HepG2 (cell line): ENCODE measurements around the gene FEM1B. TPM values are rescaled to one million over a fixed set of nuclear protein-coding genes. Genes with fewer than 3 reads are reported as not detected.

Experiments
- BRD4 ChIP-seq: sonication (generic); formaldehyde crosslinking; IDR thresholded peaks from 2 replicates; pipeline ENCODE4 v1.4.0; 2020; ENCODE audit warnings: missing genetic modification reagents
- CREB3 ChIP-seq: sonication (generic); formaldehyde crosslinking; IDR thresholded peaks from 2 replicates; pipeline ENCODE4 v1.5.0; 2020; ENCODE audit warnings: missing genetic modification reagents
- EZH2 ChIP-seq: conservative IDR thresholded peaks from 2 replicates; pipeline ENCODE4 v1.6.1; 2012; ENCODE audit warnings: mild to moderate bottlenecking, low read depth, low read length, moderate library complexity
- GMEB1 ChIP-seq: sonication (generic); formaldehyde crosslinking; IDR thresholded peaks from 2 replicates; pipeline ENCODE4 v1.5.1; 2020; ENCODE audit warnings: missing genetic modification reagents, mild to moderate bottlenecking, borderline replicate concordance
- HDAC1 ChIP-seq: sonication (generic); formaldehyde crosslinking; IDR thresholded peaks from 2 replicates; pipeline ENCODE4 v1.5.1; 2020; ENCODE audit warnings: mild to moderate bottlenecking, missing genetic modification reagents
- IKZF5 ChIP-seq: IDR thresholded peaks from 2 replicates; pipeline ENCODE4 v1.6.1; 2018; ENCODE audit warnings: missing genetic modification reagents, mild to moderate bottlenecking, missing compliant biosample characterization
- IRF1 ChIP-seq: sonication (generic); formaldehyde crosslinking; IDR thresholded peaks from 2 replicates; pipeline ENCODE4 v1.4.0; 2020; ENCODE audit warnings: low read depth, mild to moderate bottlenecking, missing genetic modification reagents
- PAXIP1 ChIP-seq: sonication (generic); formaldehyde crosslinking; conservative IDR thresholded peaks from 2 replicates; pipeline ENCODE4 v1.4.0; 2020; ENCODE audit warnings: mild to moderate bottlenecking, missing genetic modification reagents, moderate library complexity
- RCOR2 ChIP-seq: IDR thresholded peaks from 2 replicates; pipeline ENCODE4 v1.6.1; 2016; ENCODE audit warnings: missing biosample characterization, missing genetic modification reagents
- RNF219 ChIP-seq: sonication (generic); formaldehyde crosslinking; IDR thresholded peaks from 2 replicates; pipeline ENCODE4 v1.5.0; 2020; ENCODE audit warnings: mild to moderate bottlenecking, missing genetic modification reagents
- RXRA ChIP-seq: sonication (generic); formaldehyde crosslinking; IDR thresholded peaks from 2 replicates; pipeline ENCODE4 v1.5.1; 2020; ENCODE audit warnings: missing genetic modification reagents
- SNAI1 ChIP-seq: sonication (generic); formaldehyde crosslinking; IDR thresholded peaks from 2 replicates; pipeline ENCODE4 v1.5.0; 2020; ENCODE audit warnings: mild to moderate bottlenecking, missing genetic modification reagents, borderline replicate concordance
- TP53 ChIP-seq: sonication (generic); formaldehyde crosslinking; conservative IDR thresholded peaks from 2 replicates; pipeline ENCODE4 v1.4.0; 2020; ENCODE audit warnings: missing genetic modification reagents
- ZNF180 ChIP-seq: sonication (generic); formaldehyde crosslinking; IDR thresholded peaks from 2 replicates; pipeline ENCODE4 v1.4.0; 2020; ENCODE audit warnings: low read depth, missing genetic modification reagents, borderline replicate concordance
- ZNF644 ChIP-seq: IDR thresholded peaks from 2 replicates; pipeline ENCODE4 v1.6.1; 2016; ENCODE audit warnings: low read depth
- ZNF816 ChIP-seq: sonication (generic); formaldehyde crosslinking; IDR thresholded peaks from 2 replicates; pipeline ENCODE4 v1.8.0; 2022; ENCODE audit warnings: missing genetic modification reagents, mild to moderate bottlenecking, borderline replicate concordance
- ZNF878 ChIP-seq: sonication (generic); formaldehyde crosslinking; IDR thresholded peaks from 2 replicates; pipeline ENCODE4 v1.8.1; 2023; ENCODE audit warnings: mild to moderate bottlenecking, missing genetic modification reagents, moderate library complexity
- polyA plus RNA-seq, 8 experiments: library from polyadenylated mRNA; depleted of rRNA in 3 of 8; stranded (reverse) in 7 of 8; unstranded in 1 of 8; fragments of >200 nt; fragmentation: Illumina TruSeq in 4 of 8; extraction: Trizol in 4 of 8; gene quantifications; 2 replicates each; pipeline versions ENCODE4 v1.2.1 to v1.2.3, GENCODE V29; 2011 to 2016; ENCODE audit warnings: low read depth in 4 of 8, missing spikeins in 1 of 8, mixed read lengths in 1 of 8; ENCODE audit not compliant: insufficient read depth in 1 of 8
- total RNA-seq, 5 experiments: library from RNA; depleted of rRNA; stranded (reverse); fragments of >200 nt; fragmentation: Illumina TruSeq; extraction: Trizol; gene quantifications; 2 replicates each; pipeline ENCODE4 v1.2.3, GENCODE V29; 2016; ENCODE audit warnings: low read depth in 1 of 5

FEM1B gene
- total and polyA plus RNA-seq, 2 of the 13 experiments (the other 11 are each of a cell fraction or from before 2014, with no cell fraction given): 38.1 to 40.0 TPM

GRCh38 chr15:68277603-68278344, at the start of gene FEM1B (continued):
- TF ChIP-seq CREB3 (CRISPR knock-in tag) (0 out of 2 replicates have a peak, but pooled peaks have one; percentile 51), RCOR2 (peak; percentile 40), IRF1 (CRISPR knock-in tag) (no peak), ZNF644 (no peak), RNF219 (CRISPR knock-in tag) (no peak), ZNF816 (CRISPR knock-in tag) (peak; percentile 73; the same call in 1 of the 2 replicates), EZH2 (no peak), HDAC1 (CRISPR knock-in tag) (peak; percentile 69; the same call in 1 of the 2 replicates), RXRA (CRISPR knock-in tag) (peak; percentile 73), PAXIP1 (CRISPR knock-in tag) (peak; percentile 54), ZNF878 (CRISPR knock-in tag) (peak; percentile 90), BRD4 (CRISPR knock-in tag) (peak; percentile 94; the same call in 1 of the 2 replicates), GMEB1 (CRISPR knock-in tag) (peak; percentile 89), TP53 (CRISPR knock-in tag) (peak; percentile 77; the same call in 1 of the 2 replicates), ZNF180 (CRISPR knock-in tag) (no peak), SNAI1 (peak; percentile 97), IKZF5 (CRISPR knock-in tag) (0 out of 2 replicates have a peak, but pooled peaks have one; percentile 7)
